Heart right ventricle (tissue), 16 donors: ENCODE measurements around the gene STAG3. TPM values are rescaled to one million over a fixed set of nuclear protein-coding genes. Genes with fewer than 3 reads are reported as not detected.
A peak's percentile ranks its signal among the peaks of the same experiment; 100 is the strongest.

Source experiments
- ATAC-seq, 8 donors: fragments of 200-7000 bp; cut with Tn5 transposase; one replicate each; pipeline ENCODE4 v1.9.1; 2020; ENCODE audit warnings: mild to moderate bottlenecking in 8 of 8, moderate library complexity in 8 of 8, moderate number of reproducible peaks in 1 of 8
- DNase-seq, 2 donors: peaks; one replicate each; pipeline ENCODE4 v3.0.0-alpha.2; 2020
- H3K27ac ChIP-seq, 10 donors: fragments of 200-600 bp; sonication (generic) in 2 of 10; one replicate each; pipeline versions ENCODE4 v1.5.0 to v1.8.0; 2020 to 2022; ENCODE audit warnings: mild to moderate bottlenecking in 3 of 10
- H3K27me3 ChIP-seq, 7 donors: fragments of 200-600 bp; one replicate each; pipeline ENCODE4 v1.8.0; 2021 to 2022; ENCODE audit warnings: mild to moderate bottlenecking in 2 of 7
- H3K36me3 ChIP-seq, 9 donors: fragments of 200-600 bp; sonication (generic) in 1 of 9; one replicate each; pipeline versions ENCODE4 v1.5.0 to v1.8.0; 2020 to 2022; ENCODE audit warnings: mild to moderate bottlenecking in 2 of 9
- H3K4me1 ChIP-seq, 9 donors: fragments of 200-600 bp; sonication (generic) in 1 of 9; one replicate each; pipeline versions ENCODE4 v1.5.0 to v1.8.0; 2020 to 2022; ENCODE audit warnings: mild to moderate bottlenecking in 4 of 9
- H3K4me3 ChIP-seq, 10 donors: fragments of 200-600 bp; sonication (generic) in 2 of 10; one replicate each; pipeline versions ENCODE4 v1.5.0 to v1.8.0; 2020 to 2022; ENCODE audit warnings: mild to moderate bottlenecking in 7 of 10, moderate library complexity in 2 of 10
- H3K9me3 ChIP-seq, 11 donors: fragments of 200-600 bp in 10 of 11; sonication (generic) in 2 of 11; one replicate each; pipeline versions ENCODE4 v1.5.0 to v1.8.0; 2013 to 2022; ENCODE audit warnings: mild to moderate bottlenecking in 2 of 11, control low read depth in 1 of 11, moderate library complexity in 1 of 11
- WGBS, 2 donors: extraction: QIAGEN DNeasy Blood & Tissue Kit; methylation state at CpG; one replicate each; pipeline ENCODE4 v1.1.7; 2013; ENCODE audit warnings: inconsistent platforms in 1 of 2; 5-methylcytosine and 5-hydroxymethylcytosine counted together
- intact Hi-C, 10 donors: fragments of 100-400 bp; cut with DNase I; formaldehyde crosslinking; loops; one replicate each; pipeline versions ENCODE4 v1.11.1 to v1.14.2; 2022
- polyA plus RNA-seq, 2 donors: library from polyadenylated mRNA; stranded (reverse); fragments of 200-250 nt; gene quantifications; one replicate each; pipeline ENCODE4 v1.2.3, GENCODE V29; 2013
- total RNA-seq, 10 donors: library from RNA; stranded (reverse); fragmentation: NEBNext Ultra II Directional in 3 of 10; extraction: Animal tissue kit (Norgen Biotek cat#: 25700) in 3 of 10; gene quantifications; one replicate each; pipeline versions ENCODE4 v1.2.1 to v1.2.4, GENCODE V29; 2021 to 2023
- TF ChIP-seq, protein P1 (sequence below), 9 donors: fragments of 200-600 bp; sonication (generic) in 2 of 9; IDR thresholded peaks; one replicate each; pipeline versions ENCODE4 v1.5.0 to v1.8.0; 2021 to 2022; ENCODE audit warnings: antibody characterized with exemption in 9 of 9, mild to moderate bottlenecking in 5 of 9, moderate library complexity in 1 of 9
- donor health status: Arrhythmogenic right ventricular cardiomyopathy.
- donor health status: ischemic (EF 13 %, LVEDD 7.1; RV severe dilation, severe dysfunction).
- donor health status: healthy with polysubstance abuse.
- donor health status: DM: no; HTN: yes; CAD: no.
- donor health status: DM: no; HTN: no; CAD: no.
- donor health status: ischemic (EF 25% LVEDD 6.9; RV normal size, moderate dysfunction).
- donor health status: ischemic (EF 25% LVEDD 5.7; RV mildly dilated, moderate dysfunction).
- donor health status: healthy.
- donor health status: DM: yes; HTN: yes; CAD: no.
- donor health status: Ischemic cardiomyopathy.
- donor health status: ischemic (EF 35%, LVEDD 5.7; RV mildly dilated, moderate dysfunction).
- donor health status: nonischemic (EF 11% LVEDD 7.7; RV severe dilation, severe dysfunction).
- donor health status: DM: yes; HTN: yes; CAD: no.
- donor health status: PGD.
- donor health status: ischemic (EF 29% LVEDD 5.4; RV normal size, mild dysfunction).
- donor health status: nonischemic (EF 23%, LVEDD 6.1; RV moderate dilation, normal function).

The STAG3 gene
- total and polyA plus RNA-seq, 12 donors: 0.13 to 1.5 (median 0.47) TPM; not detected in 1

DNA sequence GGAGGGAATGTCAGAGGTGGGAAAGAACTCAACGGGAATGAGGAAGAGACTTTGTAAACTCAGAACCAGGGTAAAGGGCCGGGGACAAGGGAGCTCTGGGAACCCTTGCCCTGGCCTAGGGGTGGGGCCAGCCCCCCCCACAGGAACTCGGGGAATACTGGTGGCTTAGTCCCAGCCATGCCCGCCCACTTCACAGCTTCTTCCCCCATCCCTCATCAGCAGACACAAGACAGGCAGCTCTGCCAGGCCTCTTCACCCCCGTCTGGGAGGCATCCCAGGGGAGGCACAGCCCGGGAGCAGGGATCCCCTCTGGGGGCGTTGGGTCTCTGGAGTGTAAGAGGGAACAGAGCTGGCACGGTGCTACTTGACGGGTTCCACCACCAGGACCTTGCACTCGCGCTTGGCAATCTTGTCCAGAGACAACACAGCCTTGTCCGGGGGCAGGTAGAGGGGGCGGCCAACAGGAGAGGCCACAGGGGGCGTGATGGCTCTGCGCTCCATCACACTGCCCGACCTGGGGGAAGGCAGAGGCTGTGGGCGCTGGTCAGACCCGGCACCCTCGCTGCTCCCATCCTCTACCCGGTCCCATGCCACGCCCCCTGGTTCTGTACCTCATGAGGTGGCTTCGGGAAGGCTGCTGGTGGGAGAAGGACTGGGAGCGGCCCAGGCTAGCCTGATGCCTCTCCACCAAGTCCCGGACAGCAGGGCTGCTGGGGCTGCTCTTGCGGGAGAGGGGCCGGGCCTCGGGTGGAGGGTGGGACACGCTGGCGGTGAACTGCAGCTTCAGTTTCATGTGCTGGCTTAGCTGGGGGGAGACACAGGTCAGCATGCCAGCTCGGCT, 22.8 kb upstream of the STAG3 start:
- Histone ChIP-seq H3K36me3 (peaks cover 0 to 67% (median 32%) of the 10 kb centered on the region in 9 donors), H3K4me1 (peaks cover 8 to 82% (median 24%) of the 10 kb centered on the region in 9 donors), H3K9me3 (no peaks in the 10 kb centered on the region), H3K4me3 (no peak overlapping the region), H3K27me3 (no peaks in the 10 kb centered on the region), H3K27ac (no peak overlapping the region)
- intact Hi-C loops: loop anchor here in 1 of 10 donors (10.0 kb wide), 1 partner anchor 60 kb away; the partner anchor contains the start of gene PVRIG
- WGBS, 2 donors: 68 to 74% methylated on average over 28 to 30 of the region's 30 CpGs
- DNase-seq (no peak), ATAC-seq (peak in 1 of 8 donors; percentile 3)
- TF ChIP-seq, protein P1, sequence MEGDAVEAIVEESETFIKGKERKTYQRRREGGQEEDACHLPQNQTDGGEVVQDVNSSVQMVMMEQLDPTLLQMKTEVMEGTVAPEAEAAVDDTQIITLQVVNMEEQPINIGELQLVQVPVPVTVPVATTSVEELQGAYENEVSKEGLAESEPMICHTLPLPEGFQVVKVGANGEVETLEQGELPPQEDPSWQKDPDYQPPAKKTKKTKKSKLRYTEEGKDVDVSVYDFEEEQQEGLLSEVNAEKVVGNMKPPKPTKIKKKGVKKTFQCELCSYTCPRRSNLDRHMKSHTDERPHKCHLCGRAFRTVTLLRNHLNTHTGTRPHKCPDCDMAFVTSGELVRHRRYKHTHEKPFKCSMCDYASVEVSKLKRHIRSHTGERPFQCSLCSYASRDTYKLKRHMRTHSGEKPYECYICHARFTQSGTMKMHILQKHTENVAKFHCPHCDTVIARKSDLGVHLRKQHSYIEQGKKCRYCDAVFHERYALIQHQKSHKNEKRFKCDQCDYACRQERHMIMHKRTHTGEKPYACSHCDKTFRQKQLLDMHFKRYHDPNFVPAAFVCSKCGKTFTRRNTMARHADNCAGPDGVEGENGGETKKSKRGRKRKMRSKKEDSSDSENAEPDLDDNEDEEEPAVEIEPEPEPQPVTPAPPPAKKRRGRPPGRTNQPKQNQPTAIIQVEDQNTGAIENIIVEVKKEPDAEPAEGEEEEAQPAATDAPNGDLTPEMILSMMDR (IDR thresholded peaks at IDR 0.05): no peak

DNA sequence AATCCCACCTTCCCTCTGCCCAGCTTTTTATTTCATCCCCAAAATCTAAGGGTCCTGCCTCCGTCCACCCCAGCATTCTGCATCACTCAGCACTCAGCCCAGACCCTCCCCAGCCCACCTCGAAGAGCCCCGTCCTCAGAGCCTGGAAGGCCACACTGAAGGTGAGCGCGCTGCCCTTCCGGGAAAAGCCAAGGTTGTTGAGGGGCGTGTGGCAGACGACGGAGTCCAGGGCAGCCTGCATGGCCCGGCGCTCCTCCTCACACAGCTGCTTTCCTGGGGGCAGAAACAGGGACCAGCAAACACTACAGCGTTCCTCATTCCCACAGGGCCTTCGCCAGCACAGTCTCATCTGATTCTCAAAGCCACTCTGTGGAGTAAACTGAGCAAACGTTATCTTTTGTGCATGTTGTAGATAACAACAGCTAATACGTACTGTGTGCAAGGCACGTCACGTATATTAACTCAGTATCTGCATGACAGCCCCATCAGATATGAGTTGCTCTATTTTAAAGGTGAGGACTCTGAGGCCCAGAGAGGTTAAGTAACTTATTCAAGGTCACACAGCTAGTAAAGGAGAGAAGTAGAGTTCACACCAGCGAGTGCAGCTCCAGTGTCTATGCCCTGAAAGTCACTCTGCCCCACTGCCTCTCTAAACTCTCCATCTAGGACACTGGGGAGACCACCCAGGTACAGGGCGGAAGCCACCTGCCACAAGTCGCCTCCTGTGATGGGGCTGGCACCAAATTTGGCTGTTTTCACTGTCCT, 22.0 kb upstream of the STAG3 start:
- intact Hi-C loops: loop anchor here in 1 of 10 donors (10.0 kb wide), 1 partner anchor 59 kb away; the partner anchor contains the start of gene PVRIG
- Histone ChIP-seq H3K9me3 (no peaks in the 10 kb centered on the region), H3K4me1 (peaks cover 7 to 73% (median 20%) of the 10 kb centered on the region in 9 donors), H3K27ac (no peak overlapping the region), H3K27me3 (no peaks in the 10 kb centered on the region), H3K36me3 (peaks cover 0 to 63% (median 32%) of the 10 kb centered on the region in 9 donors), H3K4me3 (no peak overlapping the region)
- WGBS, 2 donors: 80 to 81% methylated on average over 20 of the region's 20 CpGs
- ATAC-seq (no peak), DNase-seq (no peak)
- TF ChIP-seq, protein P1 (IDR thresholded peaks at IDR 0.05): no peak

DNA sequence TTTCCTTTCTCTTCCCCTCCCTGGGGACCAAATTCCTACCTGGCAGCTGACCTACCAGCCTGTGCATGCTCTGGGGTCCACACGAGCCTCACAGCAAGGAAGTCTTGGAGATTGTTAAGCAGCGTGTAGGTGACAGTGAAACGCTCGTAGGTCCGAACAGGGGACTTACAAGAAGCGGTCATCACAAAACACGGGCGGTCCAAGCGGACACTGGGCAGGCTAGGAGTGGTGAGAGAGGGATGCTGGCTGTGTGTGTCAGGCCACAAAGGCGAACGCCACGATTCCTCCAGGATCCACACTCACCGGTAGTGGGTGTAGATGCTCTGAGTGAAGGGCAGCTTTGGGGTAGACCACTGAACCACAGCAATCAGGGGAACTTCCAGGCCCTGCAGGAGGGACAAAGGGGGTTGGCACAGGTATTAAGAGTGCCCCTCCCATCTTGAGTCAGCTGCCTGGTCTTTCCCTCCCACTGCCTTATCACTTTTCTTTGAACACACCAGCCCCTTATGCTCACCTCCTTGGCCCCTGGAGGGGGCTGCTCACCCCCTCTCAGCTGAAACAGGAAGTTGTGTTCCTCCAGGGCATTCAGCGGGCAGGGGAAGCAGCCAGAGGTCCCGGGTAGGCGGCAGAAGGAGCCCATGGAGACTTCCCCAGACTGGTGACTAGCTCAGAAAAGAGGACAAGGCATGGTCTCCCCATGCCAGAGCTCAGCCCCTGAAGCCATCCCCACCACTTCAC, 21.2 kb upstream of the STAG3 start:
- Histone ChIP-seq H3K4me1 (peaks cover 7 to 68% (median 20%) of the 10 kb centered on the region in 9 donors), H3K4me3 (peak overlapping the region in 1 of 10 donors; percentile 99), H3K36me3 (peaks cover 0 to 56% (median 32%) of the 10 kb centered on the region in 9 donors), H3K27me3 (no peaks in the 10 kb centered on the region), H3K27ac (peak overlapping the region in 5 of 10 donors; percentile 87 to 97 (median 90)), H3K9me3 (no peaks in the 10 kb centered on the region)
- ATAC-seq: no peak
- 78 to 85% methylated on average over 16 of the region's 16 CpGs for WGBS, 2 donors
- TF ChIP-seq, protein P1 (IDR thresholded peaks at IDR 0.05): no peak
- no peak for DNase-seq
- intact Hi-C loops: loop anchor here in 1 of 10 donors (10.0 kb wide), 1 partner anchor 58 kb away; the partner anchor contains the start of gene PVRIG

DNA sequence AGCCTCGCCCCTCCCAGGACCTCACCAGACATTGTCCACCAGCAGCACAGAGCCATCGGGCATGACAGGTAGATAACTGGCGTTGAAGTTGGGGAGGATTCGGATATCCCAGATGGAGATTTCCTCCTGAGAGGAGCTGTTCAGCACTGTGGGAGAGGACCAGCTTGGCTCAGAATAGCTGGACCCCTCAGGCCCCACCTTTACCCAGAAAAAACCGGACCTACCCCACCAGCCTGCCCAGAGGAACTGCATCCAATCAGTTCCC, 20.7 kb upstream of the STAG3 start:
- DNase-seq (no peak), ATAC-seq (no peak)
- no peaks in the 10 kb centered on the region for H3K27me3 ChIP-seq
- peaks cover 0 to 51% (median 32%) of the 10 kb centered on the region in 9 donors for H3K36me3 ChIP-seq
- 71 to 77% methylated on average over 5 of the region's 5 CpGs for WGBS, 2 donors
- H3K4me1 ChIP-seq: peaks cover 7 to 63% (median 20%) of the 10 kb centered on the region in 9 donors
- TF ChIP-seq, protein P1 (IDR thresholded peaks at IDR 0.05): no peak
- H3K4me3 ChIP-seq: peak overlapping the region in 4 of 10 donors; percentile 88 to 99 (median 96)
- H3K27ac ChIP-seq: peak overlapping the region in 6 of 10 donors; percentile 87 to 97 (median 90)
- intact Hi-C loops: loop anchor here in 1 of 10 donors (10.0 kb wide), 1 partner anchor 58 kb away; the partner anchor contains the start of gene PVRIG
- H3K9me3 ChIP-seq: no peaks in the 10 kb centered on the region
